Activated CD4-positive, CD25-positive, alpha-beta regulatory T cell (primary cell): Measurements from ENCODE around the gene FOXO3B.
"Not testable (repeated sequence)": the region's sequence is repeated elsewhere in the genome, so short reads cannot be mapped to it uniquely, and the experiment has no call there.

Experiments used
- DNase-seq, 4 experiments: peaks; one replicate each; lab custom pipeline; 2025; lab: John Stamatoyannopoulos, UW

Gene FOXO3B

DNA sequence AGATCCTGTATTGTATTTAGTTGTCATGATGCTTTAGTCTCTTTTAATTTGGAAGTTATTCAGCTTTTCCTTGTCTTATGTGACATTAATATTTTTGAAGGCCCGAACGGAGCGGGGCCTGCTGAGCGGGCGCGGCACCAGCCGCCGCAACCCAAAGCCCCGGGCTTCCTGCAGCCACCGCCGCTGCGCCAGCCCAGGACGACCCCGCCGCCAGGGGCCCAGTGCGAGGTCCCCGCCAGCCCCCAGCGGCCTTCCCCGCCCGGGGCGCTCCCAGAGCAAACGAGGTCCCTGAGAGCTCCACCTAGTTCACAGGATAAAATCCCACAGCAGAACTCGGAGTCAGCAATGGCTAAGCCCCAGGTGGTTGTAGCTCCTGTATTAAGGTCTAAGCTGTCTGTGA, 32.0 kb downstream of the FOXO3B start:
- not testable (repeated sequence) for DNase-seq

DNA sequence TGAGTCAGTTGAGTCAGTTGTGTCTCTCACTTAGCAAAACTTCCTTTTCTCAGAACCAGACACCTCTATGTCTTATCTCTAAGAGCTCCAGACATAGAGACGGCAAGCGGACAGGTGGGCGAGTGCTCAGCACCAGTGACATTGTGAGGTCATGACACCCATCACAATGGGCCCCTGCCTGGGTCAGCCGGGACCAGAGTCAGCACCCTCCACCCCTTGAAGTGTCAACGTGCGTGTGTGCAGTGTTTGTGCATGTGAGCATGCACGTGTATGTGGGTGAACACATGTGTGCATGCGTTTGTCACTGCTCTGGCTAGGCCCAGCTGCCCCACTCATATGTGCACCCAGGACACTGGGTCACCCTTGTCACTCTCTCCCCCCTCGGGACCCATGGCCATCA, 37.8 kb downstream of the FOXO3B start, which contains the start of gene TBC1D28:
TSS of gene TBC1D28 (minus strand) at position 101 of the 400 bp plus-strand sequence. CDS start 3,039 bp downstream, outside the sequence.
- not testable (repeated sequence) for DNase-seq

DNA sequence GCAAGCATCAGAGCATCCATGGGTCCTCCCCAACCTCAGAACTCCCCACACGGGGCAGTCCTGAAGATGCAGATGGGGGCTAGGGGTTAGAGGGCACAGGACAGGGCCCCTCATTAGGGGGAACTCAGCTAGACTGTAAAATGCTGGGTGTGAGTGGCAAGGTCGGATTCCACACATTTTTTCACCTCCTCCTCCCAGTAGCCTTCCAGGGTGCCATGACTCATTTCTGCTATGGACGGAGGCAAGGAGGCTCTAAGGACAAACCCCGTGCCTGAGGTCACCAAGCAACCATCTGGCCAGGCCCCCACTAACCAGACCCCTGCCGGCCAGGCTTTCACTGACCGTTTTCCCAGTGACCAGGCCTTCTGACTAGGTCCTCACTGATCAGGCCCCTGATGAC, 39.0 kb downstream of the FOXO3B start:
- DNase-seq, result not testable (repeated sequence)

DNA sequence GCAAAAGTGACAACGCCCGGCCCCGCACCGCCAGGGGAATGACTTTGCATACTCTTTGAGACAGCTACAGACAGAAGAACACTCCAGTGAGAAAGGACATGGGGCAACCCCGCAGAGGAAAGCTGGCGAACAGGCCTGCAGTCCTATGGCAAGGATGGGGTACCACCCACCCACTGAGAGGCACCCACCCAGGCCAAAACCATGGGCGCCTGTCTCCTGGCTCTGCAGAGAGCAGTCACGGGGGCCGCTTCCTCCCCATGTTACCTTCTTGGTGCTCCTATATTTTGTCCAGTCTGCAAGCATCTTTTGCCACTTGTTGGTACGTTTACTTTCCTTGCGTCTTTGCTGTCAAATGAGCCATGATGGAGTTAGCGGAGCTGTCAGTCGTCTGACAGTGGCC, 43.8 kb downstream of the FOXO3B start:
- DNase-seq, result not testable (repeated sequence)

DNA sequence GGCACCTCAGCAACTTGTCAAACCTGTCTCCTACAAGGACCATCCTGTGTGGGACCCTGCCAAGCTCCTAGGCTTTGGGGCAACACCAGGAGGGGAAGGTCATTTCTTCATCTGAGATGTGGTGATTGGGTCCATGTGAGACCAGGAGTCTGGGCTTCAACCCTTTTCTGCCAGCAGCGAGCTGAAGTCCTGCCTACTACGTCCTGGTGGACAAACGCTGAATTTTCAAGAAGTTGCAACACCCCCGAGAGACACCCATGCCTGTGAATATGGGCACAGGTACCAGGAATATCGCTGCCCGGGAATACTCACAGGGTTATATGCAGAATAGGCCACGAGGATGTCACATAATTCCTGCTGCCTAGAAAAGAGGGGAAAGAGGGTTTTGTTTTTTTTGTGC, 45.9 kb downstream of the FOXO3B start:
- not testable (repeated sequence) for DNase-seq

DNA sequence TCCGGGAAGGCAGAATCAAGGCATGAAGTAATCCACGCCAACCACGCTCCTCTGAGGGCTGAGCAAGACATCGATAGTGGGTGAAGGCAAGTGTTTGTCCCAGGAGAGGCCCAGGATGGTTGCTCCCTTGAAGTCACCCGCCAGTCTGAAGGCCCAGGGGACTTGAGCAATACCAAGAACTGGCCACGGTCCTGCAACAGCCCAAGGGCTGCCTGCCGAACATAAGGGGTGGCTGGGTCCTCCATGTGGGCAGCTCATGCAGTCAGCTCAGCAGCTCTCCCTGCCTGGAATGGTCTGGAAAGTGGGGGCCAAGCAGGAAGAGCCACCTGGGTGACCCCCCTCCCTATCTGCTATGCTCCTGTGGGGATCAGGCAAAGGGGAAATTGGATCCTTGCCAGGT, 46.3 kb downstream of the FOXO3B start:
- DNase-seq, result not testable (repeated sequence)

DNA sequence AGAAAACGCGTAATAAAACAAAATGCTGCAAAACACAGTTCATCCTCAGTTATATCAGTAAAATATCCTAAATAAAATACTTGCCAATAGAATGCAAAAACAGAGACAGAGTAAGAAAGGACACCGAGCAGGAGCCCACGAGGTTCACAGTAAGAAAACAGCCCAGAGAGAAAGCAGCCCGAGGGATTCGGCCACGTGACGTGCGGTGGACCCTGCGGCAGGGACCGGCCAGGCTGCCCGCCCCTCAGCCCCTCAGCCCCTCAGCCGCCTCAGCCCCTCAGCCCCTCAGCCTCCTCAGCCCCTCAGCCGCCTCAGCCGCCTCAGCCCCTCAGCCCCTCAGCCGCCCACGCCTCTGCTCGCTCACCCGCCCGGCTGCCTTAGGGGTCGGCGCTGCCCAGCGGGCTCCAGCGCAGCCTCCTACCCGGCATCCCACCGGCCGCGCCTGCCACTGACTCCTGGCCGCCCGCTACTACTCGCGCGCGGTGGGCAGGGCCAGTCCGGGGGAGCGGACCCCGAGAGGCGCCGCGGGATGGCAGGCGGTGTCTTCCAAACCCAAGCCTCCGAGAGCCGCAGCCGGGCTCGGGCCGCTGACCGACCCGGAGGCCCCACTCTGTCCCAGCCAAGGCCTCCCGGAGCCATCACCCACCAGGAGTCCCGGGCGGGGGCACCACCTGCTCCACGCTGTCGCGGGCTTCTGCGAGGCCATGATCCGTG, 47.4 kb downstream of the FOXO3B start:
- DNase-seq, result not testable (repeated sequence)
